GM12873 (cell line): ENCODE data around the gene DEPDC4.
A peak's percentile ranks its signal among the peaks of the same experiment; 100 is the strongest.

Experiments used
- CTCF ChIP-seq: IDR thresholded peaks from 2 replicates; pipeline ENCODE4 v1.5.1; 2012; ENCODE audit warnings: low read depth, mild to moderate bottlenecking, moderate library complexity, low read length, control low read depth; ENCODE audit not compliant: insufficient read depth; ENCODE audit errors: missing control alignments

DEPDC4 gene

GRCh38 chr12:100249941-100250340, 16.9 kb downstream of the DEPDC4 start:
- TF ChIP-seq CTCF = no peak

- no peak for TF ChIP-seq CTCF
Observed at GRCh38 chr12:100248886-100249285, 18.0 kb downstream of the DEPDC4 start.

- TF ChIP-seq CTCF = no peak
Observed at GRCh38 chr12:100247765-100248164, 19.1 kb downstream of the DEPDC4 start.

GRCh38 chr12:100243137-100243536, 23.7 kb downstream of the DEPDC4 start:
- TF ChIP-seq CTCF = no peak

- no peak for TF ChIP-seq CTCF
Observed at GRCh38 chr12:100239589-100239988, 27.3 kb downstream of the DEPDC4 start.

- TF ChIP-seq CTCF = no peak
Observed at GRCh38 chr12:100238801-100239200, 28.1 kb downstream of the DEPDC4 start.

- TF ChIP-seq CTCF = peak; percentile 60
Observed at GRCh38 chr12:100234591-100235304, 32.1 kb downstream of the DEPDC4 start.
